Measurements from ENCODE around the gene SND1. TPM values are rescaled to one million over a fixed set of nuclear protein-coding genes. Genes with fewer than 3 reads are reported as not detected.

Gene SND1
- polyA plus RNA-seq, 3 donors: 46.5 to 97.3 (median 79.8) TPM

DNA sequence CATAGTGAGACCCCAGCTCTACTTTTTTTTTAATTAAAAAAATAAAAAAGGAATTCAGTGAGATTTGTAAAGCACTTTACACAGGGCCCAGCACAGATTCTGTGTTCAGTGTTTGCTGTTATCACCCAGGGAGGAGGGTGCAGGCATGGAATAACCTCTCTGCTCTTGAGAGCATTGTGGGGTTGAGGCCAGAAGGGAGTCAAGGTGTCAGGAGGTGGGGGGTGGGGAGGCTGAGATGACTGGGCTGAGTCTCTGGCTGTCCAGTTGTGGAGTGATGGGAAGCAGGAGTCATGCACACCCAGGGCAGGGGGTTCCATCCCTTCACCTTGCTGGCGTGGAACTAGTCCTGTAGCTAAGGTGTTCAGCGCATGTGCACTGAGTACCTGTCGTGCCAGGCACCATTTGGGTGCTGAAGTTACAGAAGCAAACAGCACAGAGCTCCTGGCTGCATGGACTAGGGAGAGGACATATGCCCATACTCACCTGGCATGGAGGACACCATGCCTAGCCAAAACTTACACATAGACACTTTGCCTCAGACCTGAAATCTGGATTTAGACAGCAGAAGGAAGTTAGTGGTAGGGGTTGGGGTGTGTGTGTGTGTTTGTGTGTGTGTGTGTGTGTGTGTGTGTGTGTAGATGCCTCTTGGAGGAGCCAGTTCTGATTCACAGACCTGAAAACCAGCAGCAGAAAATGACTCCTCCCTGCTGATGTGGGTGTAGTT, 448.4 kb downstream of the SND1 start:
- Histone ChIP-seq H3K4me3 (replicated peaks in 1 of 3; ENCODE audit: low read depth in 2 of 3, low read length in 3 of 3) (no peak overlapping the region), H2AFZ (ENCODE audit: insufficient read depth, low read depth, low read length, poor library complexity, severe bottlenecking) (no peak overlapping the region), H4K20me1 (ENCODE audit: insufficient read depth, low read length) (no peaks in the 10 kb centered on the region), H3K4me2 (replicated peaks; ENCODE audit: extremely low read depth, low read length, poor library complexity, severe bottlenecking) (no peak overlapping the region), H3K27ac (ENCODE audit: low read depth in 1 of 2, low read length in 2 of 2) (no peak overlapping the region), H3K27me3 (ENCODE audit: control insufficient read depth in 2 of 2, insufficient read depth in 2 of 2, low read length in 2 of 2) (no peaks in the 10 kb centered on the region), H3K79me2 (ENCODE audit: insufficient read depth, low read length) (no peaks in the 10 kb centered on the region), H3K4me1 (ENCODE audit: control insufficient read depth in 1 of 2, insufficient read depth in 2 of 2, low read length in 2 of 2) (peaks cover 17 to 24% of the 10 kb centered on the region in 2 donors), H3K9ac (ENCODE audit: insufficient read depth, low read length, poor library complexity, severe bottlenecking) (no peak overlapping the region), H3K36me3 (replicated peaks in 1 of 2; ENCODE audit: control insufficient read depth in 1 of 2, insufficient read depth in 2 of 2, low read length in 2 of 2) (peaks cover 0 to 28% of the 10 kb centered on the region in 2 donors), H3K9me3 (replicated peaks in 1 of 2; ENCODE audit: control insufficient read depth in 1 of 2, insufficient read depth in 1 of 2, low read length in 2 of 2) (no peaks in the 10 kb centered on the region)
- Mint-ChIP-seq H3K27me3 (ENCODE audit: low read depth in 3 of 3) (peaks cover 0 to 18% (median 12%) of the 10 kb centered on the region in 3 donors), H3K4me3 (peak overlapping the region in 1 of 2 donors; percentile 30), H3K9me3 (peaks cover 0 to 9% (median 0%) of the 10 kb centered on the region in 7 donors), H3K27ac (peak overlapping the region in 1 of 7 donors; percentile 18), H3K36me3 (peaks cover 27 to 31% of the 10 kb centered on the region in 2 donors), H3K4me1 (peaks cover 40% of the 10 kb centered on the region)
- no peak for DNase-seq
- WGBS (ENCODE audit: insufficient coverage): no CpG with 5 or more reads among the region's 3 CpGs
- intact Hi-C loops (cut with micrococcal nuclease): no loop called here
- TF ChIP-seq, protein P1, sequence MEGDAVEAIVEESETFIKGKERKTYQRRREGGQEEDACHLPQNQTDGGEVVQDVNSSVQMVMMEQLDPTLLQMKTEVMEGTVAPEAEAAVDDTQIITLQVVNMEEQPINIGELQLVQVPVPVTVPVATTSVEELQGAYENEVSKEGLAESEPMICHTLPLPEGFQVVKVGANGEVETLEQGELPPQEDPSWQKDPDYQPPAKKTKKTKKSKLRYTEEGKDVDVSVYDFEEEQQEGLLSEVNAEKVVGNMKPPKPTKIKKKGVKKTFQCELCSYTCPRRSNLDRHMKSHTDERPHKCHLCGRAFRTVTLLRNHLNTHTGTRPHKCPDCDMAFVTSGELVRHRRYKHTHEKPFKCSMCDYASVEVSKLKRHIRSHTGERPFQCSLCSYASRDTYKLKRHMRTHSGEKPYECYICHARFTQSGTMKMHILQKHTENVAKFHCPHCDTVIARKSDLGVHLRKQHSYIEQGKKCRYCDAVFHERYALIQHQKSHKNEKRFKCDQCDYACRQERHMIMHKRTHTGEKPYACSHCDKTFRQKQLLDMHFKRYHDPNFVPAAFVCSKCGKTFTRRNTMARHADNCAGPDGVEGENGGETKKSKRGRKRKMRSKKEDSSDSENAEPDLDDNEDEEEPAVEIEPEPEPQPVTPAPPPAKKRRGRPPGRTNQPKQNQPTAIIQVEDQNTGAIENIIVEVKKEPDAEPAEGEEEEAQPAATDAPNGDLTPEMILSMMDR (IDR thresholded peaks at IDR 0.05): no peak

DNA sequence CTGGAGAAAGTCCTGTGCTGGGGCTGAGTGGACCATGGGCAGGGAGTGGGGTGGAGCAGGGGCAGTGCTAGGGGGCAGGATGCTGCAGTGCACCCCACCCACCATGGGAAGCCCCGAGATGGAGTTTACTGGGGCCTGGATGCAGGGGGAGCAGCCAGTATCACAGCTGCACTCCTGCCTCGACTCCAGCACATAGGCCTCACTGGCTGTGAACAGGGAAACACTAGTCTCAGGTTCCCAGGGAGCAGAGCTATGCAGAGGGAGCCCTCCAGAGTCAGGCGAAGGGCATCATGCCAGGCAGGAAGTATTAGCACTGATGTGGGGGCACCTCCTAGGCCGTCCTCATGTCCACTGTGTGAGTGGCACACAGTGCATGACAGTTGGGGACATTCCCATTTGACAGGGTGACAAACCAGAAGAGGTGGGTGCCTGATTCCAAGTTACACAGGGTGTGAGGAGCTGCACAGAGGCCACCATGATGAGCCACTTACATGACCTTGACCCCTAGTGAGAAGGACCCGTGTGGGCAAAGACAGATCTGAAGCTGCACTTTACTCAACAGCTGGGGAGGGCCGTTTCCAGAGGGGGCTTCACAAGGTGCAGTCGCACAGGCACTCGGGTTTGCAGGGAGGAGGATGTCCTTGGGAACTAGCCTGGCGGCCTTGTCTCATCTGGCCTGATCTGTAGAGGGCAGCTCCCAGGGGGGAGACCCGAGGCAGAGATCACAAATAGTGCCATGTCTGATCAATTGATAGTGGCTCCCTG, 449.1 kb downstream of the SND1 start:
- Histone ChIP-seq H3K27me3 (ENCODE audit: control insufficient read depth in 2 of 2, insufficient read depth in 2 of 2, low read length in 2 of 2) (no peaks in the 10 kb centered on the region), H3K4me2 (replicated peaks; ENCODE audit: extremely low read depth, low read length, poor library complexity, severe bottlenecking) (no peak overlapping the region), H3K4me1 (ENCODE audit: control insufficient read depth in 1 of 2, insufficient read depth in 2 of 2, low read length in 2 of 2) (peaks cover 17 to 30% of the 10 kb centered on the region in 2 donors), H3K79me2 (ENCODE audit: insufficient read depth, low read length) (no peaks in the 10 kb centered on the region), H3K4me3 (replicated peaks in 1 of 3; ENCODE audit: low read depth in 2 of 3, low read length in 3 of 3) (no peak overlapping the region), H3K36me3 (replicated peaks in 1 of 2; ENCODE audit: control insufficient read depth in 1 of 2, insufficient read depth in 2 of 2, low read length in 2 of 2) (peaks cover 0 to 20% of the 10 kb centered on the region in 2 donors), H2AFZ (ENCODE audit: insufficient read depth, low read depth, low read length, poor library complexity, severe bottlenecking) (no peak overlapping the region), H3K9ac (ENCODE audit: insufficient read depth, low read length, poor library complexity, severe bottlenecking) (no peak overlapping the region), H4K20me1 (ENCODE audit: insufficient read depth, low read length) (no peaks in the 10 kb centered on the region), H3K27ac (ENCODE audit: low read depth in 1 of 2, low read length in 2 of 2) (no peak overlapping the region), H3K9me3 (replicated peaks in 1 of 2; ENCODE audit: control insufficient read depth in 1 of 2, insufficient read depth in 1 of 2, low read length in 2 of 2) (no peaks in the 10 kb centered on the region)
- H3K36me3 Mint-ChIP-seq: peaks cover 20 to 24% of the 10 kb centered on the region in 2 donors
- TF ChIP-seq, protein P1 (IDR thresholded peaks at IDR 0.05): no peak
- peak overlapping the region in 2 of 7 donors; percentile 1 to 36 for H3K27ac Mint-ChIP-seq
- intact Hi-C loops (cut with micrococcal nuclease): no loop called here
- H3K9me3 Mint-ChIP-seq: peaks cover 0 to 9% (median 0%) of the 10 kb centered on the region in 7 donors
- H3K4me3 Mint-ChIP-seq: peak overlapping the region in 1 of 2 donors; percentile 30
- WGBS (ENCODE audit: insufficient coverage): 81% methylated on average over 10 of the region's 10 CpGs
- peaks cover 0 to 18% (median 12%) of the 10 kb centered on the region in 3 donors for H3K27me3 Mint-ChIP-seq (ENCODE audit: low read depth in 3 of 3)
- H3K4me1 Mint-ChIP-seq: peaks cover 47% of the 10 kb centered on the region
- no peak for DNase-seq

Measured in CD14-positive monocyte (primary cell).